Left ventricle myocardium superior (tissue), 1 donor: Measurements from ENCODE around the gene DPY19L2. TPM values are rescaled to one million over a fixed set of nuclear protein-coding genes. Genes with fewer than 3 reads are reported as not detected.
"Not testable (repeated sequence)": the region's sequence is repeated elsewhere in the genome, so short reads cannot be mapped to it uniquely, and the experiment has no call there.

Experiments
- ATAC-seq: fragments of 200-7000 bp; cut with Tn5 transposase; one replicate; pipeline ENCODE4 v1.9.1; 2020; ENCODE audit warnings: mild to moderate bottlenecking, moderate library complexity
- DNase-seq: peaks from one replicate; pipeline ENCODE4 v3.0.0-alpha.2; 2020
- intact Hi-C: fragments of 100-400 bp; cut with micrococcal nuclease; formaldehyde crosslinking; loops from one replicate; pipeline ENCODE4 v1.11.0; 2022
- total RNA-seq: library from RNA; stranded (reverse); fragmentation: NEBNext Ultra II Directional; extraction: Animal tissue kit (Norgen Biotek cat#: 25700); gene quantifications from one replicate; pipeline ENCODE4 v1.2.1, GENCODE V29; 2021
- donor health status: DM: no; HTN: yes; CAD: no; lungs with severe emphysema.

The DPY19L2 gene
- total RNA-seq, 1 donor from 2014 or later = 51.0 TPM

- intact Hi-C loops, DNase-seq, ATAC-seq: not testable (repeated sequence)
These were observed 1.6 kb upstream of the DPY19L2 start for GRCh38 chr12:63669936-63670335.

- intact Hi-C loops = not testable (repeated sequence)
These were observed 1.1 kb upstream of the DPY19L2 start for GRCh38 chr12:63669427-63669826.

DNA sequence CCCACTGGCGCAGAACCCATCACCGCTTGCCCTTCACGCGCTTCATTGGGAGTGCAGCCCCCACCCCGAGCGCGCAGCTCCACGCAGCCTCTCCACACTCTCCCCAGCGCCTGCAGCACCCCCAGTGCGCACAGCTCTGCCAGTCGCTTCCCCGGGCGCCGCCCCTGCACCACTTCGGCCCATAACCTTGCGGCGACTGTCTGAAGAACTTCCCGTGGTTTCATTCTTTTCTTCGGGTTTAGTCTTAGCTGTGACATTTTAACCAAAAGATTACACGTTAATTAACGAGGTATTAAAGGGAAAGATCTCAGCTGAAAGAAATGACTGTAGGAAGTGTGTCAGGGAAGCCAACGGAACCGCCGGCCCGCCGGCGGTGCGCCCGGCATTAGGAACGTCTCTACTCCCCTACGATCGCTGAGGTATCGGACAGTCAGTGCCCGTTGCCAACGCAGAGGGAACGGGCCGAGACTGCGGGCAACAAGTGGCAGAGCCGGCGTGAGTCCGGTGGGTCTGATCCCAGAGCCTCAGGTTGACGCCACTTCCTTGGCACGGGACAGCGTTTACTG lies 590 bp upstream of the DPY19L2 start:
- DNase-seq (peak; percentile 61), ATAC-seq (peak; percentile 71)
- intact Hi-C loops = not testable (repeated sequence)

More at GRCh38 chr12:63669427-63669826, 1.1 kb upstream of the DPY19L2 start:
- not testable (repeated sequence) for DNase-seq
- ATAC-seq = peak; percentile 4

- ATAC-seq, intact Hi-C loops, DNase-seq: not testable (repeated sequence)
These were observed 5.3 kb downstream of the DPY19L2 start for GRCh38 chr12:63663005-63663404.

DNA sequence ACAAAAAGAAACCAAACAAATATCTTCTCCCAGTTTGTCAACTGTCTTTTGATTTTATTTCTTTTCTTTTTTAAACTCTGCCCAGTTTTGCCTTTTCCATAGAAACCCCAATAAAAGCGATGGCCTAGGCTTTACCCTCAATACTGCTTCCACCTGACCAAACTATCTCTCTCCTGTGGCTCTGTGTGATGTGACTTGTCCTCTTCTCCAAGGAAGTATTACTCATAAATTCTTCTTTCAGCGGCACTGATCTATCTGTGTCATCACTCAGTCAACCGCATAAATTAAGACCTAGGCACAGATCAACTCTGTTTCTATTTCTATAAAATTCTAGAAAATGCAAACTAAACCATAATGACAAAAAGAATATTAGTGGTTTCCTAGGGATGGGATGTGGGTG lies 9.8 kb downstream of the DPY19L2 start:
- ATAC-seq, intact Hi-C loops, DNase-seq: not testable (repeated sequence)

DNA sequence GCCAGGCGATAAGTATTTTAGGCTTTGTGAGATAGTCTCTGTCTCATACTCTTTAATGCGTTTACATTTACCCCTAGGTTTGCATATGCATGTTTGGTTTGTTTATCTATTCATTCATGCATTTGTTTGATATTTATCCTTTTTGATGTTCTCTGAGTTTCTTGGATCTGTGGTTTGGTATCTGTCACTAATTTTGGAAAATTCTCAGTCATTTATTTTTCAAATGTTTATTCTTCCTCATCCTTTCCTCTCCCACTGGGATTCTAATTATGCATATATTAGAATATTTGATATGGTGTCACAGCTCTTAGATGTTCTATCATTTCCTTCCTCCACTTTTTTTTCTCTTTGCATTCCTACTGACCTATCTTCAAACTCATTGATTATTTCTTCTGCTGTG lies 11.9 kb downstream of the DPY19L2 start:
- DNase-seq, intact Hi-C loops, ATAC-seq: not testable (repeated sequence)

DNA sequence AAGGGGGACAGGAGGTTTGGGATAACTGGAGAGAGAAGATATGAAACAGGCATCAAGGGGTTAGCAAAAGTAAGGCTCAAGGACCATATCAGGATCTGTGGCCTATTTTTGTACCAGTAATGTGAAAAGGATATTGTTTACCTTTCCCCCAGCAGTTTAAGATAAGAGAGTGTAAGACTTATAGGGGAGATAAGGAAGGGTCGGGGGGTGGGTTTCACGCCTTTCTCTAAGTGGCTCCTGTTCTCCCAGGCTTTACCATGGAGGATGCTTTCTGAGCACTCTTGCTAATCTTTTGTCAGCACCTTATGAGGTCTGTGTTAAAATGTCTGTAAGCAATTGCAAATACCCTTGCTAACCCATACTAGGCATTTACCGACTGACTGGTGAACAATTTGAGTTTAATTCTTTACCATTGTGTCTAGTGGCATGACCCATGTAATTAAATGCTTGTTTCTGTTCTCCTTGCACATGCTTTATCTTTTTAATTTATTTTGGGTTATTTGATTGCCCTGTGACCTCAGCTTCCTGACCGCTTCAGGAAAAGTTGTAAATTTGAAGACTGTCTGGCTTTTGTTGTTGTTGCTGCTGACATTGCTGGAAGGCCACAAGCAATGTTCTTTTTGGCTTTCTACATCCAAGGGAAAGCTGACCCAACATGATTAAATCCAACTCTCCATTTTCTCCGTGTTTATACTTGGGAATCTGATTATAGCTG lies 12.6 kb downstream of the DPY19L2 start:
- not testable (repeated sequence) for ATAC-seq

GRCh38 chr12:63654481-63654880 lies 13.8 kb downstream of the DPY19L2 start:
- intact Hi-C loops, DNase-seq, ATAC-seq: not testable (repeated sequence)

More for the DNA sequence above, 12.6 kb downstream of the DPY19L2 start:
- DNase-seq, intact Hi-C loops: not testable (repeated sequence)

GRCh38 chr12:63649517-63649916 lies 18.8 kb downstream of the DPY19L2 start:
- DNase-seq, intact Hi-C loops, ATAC-seq: not testable (repeated sequence)

DNA sequence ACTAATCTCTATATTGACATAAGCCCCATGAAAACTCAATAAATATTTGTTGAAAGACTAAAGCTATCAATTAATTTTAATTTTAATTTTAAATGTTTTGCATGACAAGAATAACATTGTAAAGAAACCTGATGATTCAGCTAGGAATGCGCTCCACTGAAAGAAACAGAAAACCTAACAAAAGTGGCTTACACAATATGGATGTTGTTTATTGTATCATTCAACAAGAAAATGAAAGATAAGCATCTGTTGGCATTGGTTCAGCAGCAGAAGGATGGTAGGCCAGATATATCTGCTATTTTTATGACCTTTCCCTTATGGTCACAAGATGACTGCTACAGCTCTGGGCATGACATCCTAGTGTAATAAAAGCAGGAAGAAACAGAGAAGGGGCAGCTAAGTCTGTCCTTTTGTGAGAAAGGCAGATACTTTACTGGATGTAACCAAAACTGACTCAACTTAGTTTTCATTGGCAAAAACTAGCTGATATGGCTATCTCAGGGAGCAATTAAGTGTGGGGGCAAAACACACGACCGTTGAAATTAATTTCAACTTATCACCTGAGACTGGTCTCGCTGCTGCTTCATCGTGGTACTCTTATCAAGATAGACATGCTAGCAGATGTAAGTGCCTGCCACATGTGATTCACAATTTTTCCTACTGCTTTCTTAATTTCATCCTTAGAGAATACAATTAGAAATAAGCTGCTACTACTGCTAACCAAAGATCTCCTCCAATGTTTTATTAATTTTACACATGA lies 24.7 kb downstream of the DPY19L2 start:
- DNase-seq, ATAC-seq, intact Hi-C loops: not testable (repeated sequence)

- DNase-seq, intact Hi-C loops: not testable (repeated sequence)
- ATAC-seq = peak; percentile 43
These were observed 44.0 kb downstream of the DPY19L2 start for GRCh38 chr12:63624258-63624657.

GRCh38 chr12:63615544-63615943 lies 52.7 kb downstream of the DPY19L2 start:
- peak; percentile 63 for ATAC-seq
- intact Hi-C loops, DNase-seq: not testable (repeated sequence)

DNA sequence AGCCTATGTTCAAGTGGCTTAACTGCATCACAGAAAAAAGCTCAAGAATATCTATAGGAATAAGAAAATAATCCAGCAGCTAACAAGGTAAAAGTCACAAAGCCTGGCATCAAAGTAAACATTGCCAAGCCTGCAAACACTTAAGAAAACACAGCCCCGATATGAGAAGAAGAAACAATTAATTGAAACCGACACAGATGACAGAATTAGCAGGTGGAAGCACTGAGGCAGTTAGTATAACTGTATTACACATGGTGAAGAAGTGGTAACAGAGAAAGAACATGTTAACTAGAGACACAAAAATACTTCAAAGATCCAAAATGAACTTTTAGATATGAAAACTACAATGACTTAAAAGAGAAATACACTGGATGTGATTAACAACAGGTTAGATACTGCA lies 57.0 kb downstream of the DPY19L2 start:
- ATAC-seq, intact Hi-C loops, DNase-seq: not testable (repeated sequence)

- DNase-seq, ATAC-seq, intact Hi-C loops: not testable (repeated sequence)
These were observed 59.0 kb downstream of the DPY19L2 start for GRCh38 chr12:63609281-63609680.

GRCh38 chr12:63604985-63605384 lies 63.3 kb downstream of the DPY19L2 start:
- ATAC-seq = peak; percentile 64
- DNase-seq, intact Hi-C loops: not testable (repeated sequence)

DNA sequence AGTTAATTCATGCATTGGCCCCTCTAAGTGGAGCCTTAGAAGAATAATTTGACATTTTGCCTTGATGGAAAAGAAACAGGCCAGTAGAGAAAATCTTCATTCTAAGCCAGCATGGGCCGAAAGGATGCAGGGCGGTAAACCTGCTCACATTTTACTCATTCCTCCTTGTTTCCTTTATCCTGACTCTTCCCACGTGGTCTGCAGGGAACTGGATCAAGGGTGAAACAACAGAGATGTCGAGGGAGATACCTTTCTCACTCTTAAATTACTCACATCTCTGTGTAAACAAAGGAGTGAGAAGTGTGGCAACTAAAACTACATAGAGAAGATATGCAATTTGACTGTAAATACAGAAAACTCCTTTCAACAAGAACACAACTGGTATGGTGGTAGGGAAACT lies 73.5 kb downstream of the DPY19L2 start:
- intact Hi-C loops, ATAC-seq, DNase-seq: not testable (repeated sequence)

DNA sequence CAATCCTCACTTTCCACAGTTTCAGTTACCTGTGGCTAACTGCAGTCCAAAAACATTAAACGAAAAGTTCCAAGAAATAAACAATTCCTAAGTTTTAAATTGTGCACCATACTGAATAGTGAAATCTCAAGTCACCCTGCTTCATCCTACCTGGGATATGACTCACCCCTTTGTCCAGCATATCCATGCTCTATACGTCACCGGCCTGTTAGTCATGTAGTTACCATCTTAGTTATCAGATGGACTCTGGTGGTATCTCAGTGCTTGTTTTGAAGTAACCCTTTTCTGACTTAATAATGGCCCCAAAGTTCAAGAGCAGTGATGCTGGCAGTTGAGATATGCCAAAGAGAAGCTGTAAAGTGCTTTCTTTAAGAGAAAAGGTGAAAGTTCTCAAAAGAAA lies 83.9 kb downstream of the DPY19L2 start:
- DNase-seq, intact Hi-C loops: not testable (repeated sequence)
- ATAC-seq = peak; percentile 23

- ATAC-seq = peak; percentile 94
- intact Hi-C loops = not testable (repeated sequence)
- DNase-seq = peak; percentile 46
These were observed 85.0 kb downstream of the DPY19L2 start for GRCh38 chr12:63583289-63583688.

- ATAC-seq, DNase-seq, intact Hi-C loops: not testable (repeated sequence)
These were observed 90.7 kb downstream of the DPY19L2 start for GRCh38 chr12:63577631-63578030.
